MCF 10A (cell line): ENCODE results near the gene AR. TPM values are rescaled to one million over a fixed set of nuclear protein-coding genes. Genes with fewer than 3 reads are reported as not detected.

ENCODE experiments used
- BruUV-seq: library from RNA; stranded (reverse); fragments of 400-500 nt; replicated peaks from 2 replicates; lab custom pipeline; 2021; lab: Mats Ljungman, UMichigan
- CTCF ChIA-PET: fragments of 300-600 bp; sonication (Branson Sonifier 250); formaldehyde crosslinking; extraction: SDS; loops from one replicate; lab custom pipeline; 2021; ENCODE audit warnings: antibody characterized with exemption, inconsistent platforms; lab: Yijun Ruan, JAX
- POLR2A ChIA-PET: fragments of 300-600, 350-650 bp; sonication (Branson Sonifier 250); formaldehyde crosslinking; extraction: SDS; loops from one replicate; lab custom pipeline; 2020; ENCODE audit warnings: antibody characterized with exemption, inconsistent platforms; lab: Yijun Ruan, JAX
- DNase-seq: peaks from one replicate; pipeline ENCODE4 v3.0.0-alpha.2; 2018; ENCODE audit not compliant: unreplicated experiment
- H3K27ac Mint-ChIP-seq: one replicate; pipeline ENCODE4 v1.8.0; 2022; ENCODE audit warnings: mild to moderate bottlenecking, low read depth, mixed read lengths; ENCODE audit not compliant: unreplicated experiment
- H3K27me3 Mint-ChIP-seq: one replicate; pipeline ENCODE4 v1.8.0; 2022; ENCODE audit warnings: mixed read lengths; ENCODE audit not compliant: insufficient read depth, unreplicated experiment
- H3K36me3 Mint-ChIP-seq: one replicate; pipeline ENCODE4 v1.8.0; 2022; ENCODE audit warnings: mild to moderate bottlenecking, moderate library complexity, mixed read lengths; ENCODE audit not compliant: insufficient read depth, unreplicated experiment
- H3K4me1 Mint-ChIP-seq: one replicate; pipeline ENCODE4 v1.8.0; 2022; ENCODE audit warnings: mixed read lengths; ENCODE audit not compliant: insufficient read depth, unreplicated experiment
- H3K4me3 Mint-ChIP-seq: one replicate; pipeline ENCODE4 v1.8.0; 2022; ENCODE audit warnings: mild to moderate bottlenecking, moderate library complexity, mixed read lengths; ENCODE audit not compliant: unreplicated experiment
- H3K9me3 Mint-ChIP-seq: one replicate; pipeline ENCODE4 v1.8.0; 2022; ENCODE audit warnings: mixed read lengths; ENCODE audit not compliant: unreplicated experiment
- intact Hi-C: fragments of 100-400 bp; cut with micrococcal nuclease; formaldehyde crosslinking; loops from 2 replicates; pipeline ENCODE4 v1.14.1; 2022
- total RNA-seq: library from RNA; stranded (reverse); gene quantifications from 2 replicates; pipeline ENCODE4 v1.2.3, GENCODE V29; 2022
- TF ChIP-seq, protein P1 (sequence below): fragments of 200-600 bp; IDR thresholded peaks from one replicate; pipeline ENCODE4 v1.8.0; 2022; ENCODE audit warnings: antibody characterized with exemption, mild to moderate bottlenecking; ENCODE audit not compliant: unreplicated experiment

AR gene
- total RNA-seq, 1 experiment from 2014 or later = not detected

- TF ChIP-seq, protein P1, sequence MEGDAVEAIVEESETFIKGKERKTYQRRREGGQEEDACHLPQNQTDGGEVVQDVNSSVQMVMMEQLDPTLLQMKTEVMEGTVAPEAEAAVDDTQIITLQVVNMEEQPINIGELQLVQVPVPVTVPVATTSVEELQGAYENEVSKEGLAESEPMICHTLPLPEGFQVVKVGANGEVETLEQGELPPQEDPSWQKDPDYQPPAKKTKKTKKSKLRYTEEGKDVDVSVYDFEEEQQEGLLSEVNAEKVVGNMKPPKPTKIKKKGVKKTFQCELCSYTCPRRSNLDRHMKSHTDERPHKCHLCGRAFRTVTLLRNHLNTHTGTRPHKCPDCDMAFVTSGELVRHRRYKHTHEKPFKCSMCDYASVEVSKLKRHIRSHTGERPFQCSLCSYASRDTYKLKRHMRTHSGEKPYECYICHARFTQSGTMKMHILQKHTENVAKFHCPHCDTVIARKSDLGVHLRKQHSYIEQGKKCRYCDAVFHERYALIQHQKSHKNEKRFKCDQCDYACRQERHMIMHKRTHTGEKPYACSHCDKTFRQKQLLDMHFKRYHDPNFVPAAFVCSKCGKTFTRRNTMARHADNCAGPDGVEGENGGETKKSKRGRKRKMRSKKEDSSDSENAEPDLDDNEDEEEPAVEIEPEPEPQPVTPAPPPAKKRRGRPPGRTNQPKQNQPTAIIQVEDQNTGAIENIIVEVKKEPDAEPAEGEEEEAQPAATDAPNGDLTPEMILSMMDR = no peak
- Mint-ChIP-seq H3K9me3 (peaks cover 14% of the 10 kb centered on the region), H3K4me3 (no peak overlapping the region), H3K4me1 (no peaks in the 10 kb centered on the region), H3K27ac (no peak overlapping the region), H3K27me3 (no peaks in the 10 kb centered on the region), H3K36me3 (no peaks in the 10 kb centered on the region)
- no peak for DNase-seq
- CTCF ChIA-PET = no interaction called here
- intact Hi-C loops = no loop called here
- POLR2A ChIA-PET = interaction anchor here (0.5 kb wide), 1 partner anchor 412 kb away, joined by 3 read pairs; no protein-coding TSS in a partner anchor
- no TSS peak for BruUV-seq
Observed at GRCh38 chrX:67610282-67610681, 66.5 kb downstream of the AR start.

DNA sequence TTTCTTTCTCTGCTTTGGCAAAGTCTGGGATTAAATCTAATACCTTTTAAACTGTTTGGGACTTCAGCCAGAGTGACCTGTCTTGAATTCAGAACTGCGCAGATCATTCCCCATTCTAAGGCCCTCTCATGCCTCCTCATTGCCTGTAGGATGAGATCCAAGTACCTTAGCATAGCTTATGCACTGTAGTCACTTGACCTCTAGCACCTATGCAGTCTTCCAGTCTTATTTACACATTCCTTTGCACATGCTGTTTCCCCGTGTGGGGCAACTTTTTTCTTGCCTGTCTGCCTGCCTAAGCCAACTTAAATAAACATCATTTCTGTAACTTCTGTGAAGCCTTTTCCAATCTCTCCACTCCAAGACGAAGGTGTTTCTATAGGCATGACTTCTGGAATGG lies 68.4 kb downstream of the AR start:
- Mint-ChIP-seq H3K36me3 (no peaks in the 10 kb centered on the region), H3K4me3 (no peak overlapping the region), H3K27ac (no peak overlapping the region), H3K27me3 (no peaks in the 10 kb centered on the region), H3K9me3 (peaks cover 9% of the 10 kb centered on the region), H3K4me1 (no peaks in the 10 kb centered on the region)
- intact Hi-C loops = no loop called here
- POLR2A ChIA-PET = no interaction called here
- no TSS peak for BruUV-seq
- TF ChIP-seq, protein P1 = no peak
- CTCF ChIA-PET = no interaction called here
- DNase-seq = peak; percentile 60

- no peak overlapping the region for H3K4me3 Mint-ChIP-seq
- H3K9me3 Mint-ChIP-seq = peaks cover 9% of the 10 kb centered on the region
- no peak overlapping the region for H3K27ac Mint-ChIP-seq
- ChIA-PET POLR2A (no interaction called here), CTCF (no interaction called here)
- no peaks in the 10 kb centered on the region for H3K4me1 Mint-ChIP-seq
- DNase-seq = no peak
- TF ChIP-seq, protein P1 = no peak
- no TSS peak for BruUV-seq
- H3K27me3 Mint-ChIP-seq = no peaks in the 10 kb centered on the region
- no peaks in the 10 kb centered on the region for H3K36me3 Mint-ChIP-seq
- intact Hi-C loops = no loop called here
Observed at GRCh38 chrX:67613366-67613765, 69.5 kb downstream of the AR start.

DNA sequence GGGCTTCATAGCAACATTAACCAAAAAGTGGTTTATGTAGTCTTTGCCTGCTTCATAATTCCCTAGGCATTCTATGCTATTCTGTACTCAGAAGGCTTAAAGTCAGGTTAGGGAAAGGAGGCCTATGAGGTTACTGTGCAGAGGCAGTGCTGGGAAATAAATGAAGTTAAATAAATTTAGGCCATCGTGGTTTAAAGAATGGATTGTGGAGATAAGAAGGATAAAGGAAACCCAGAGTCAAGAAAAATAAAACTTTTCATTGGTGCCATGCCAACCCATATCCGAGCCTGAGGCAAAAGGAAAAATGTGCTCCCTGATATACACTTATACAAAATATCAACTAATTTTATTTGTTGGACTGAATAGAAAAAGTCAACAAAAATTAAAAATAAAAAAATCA lies 70.2 kb downstream of the AR start:
- peaks cover 9% of the 10 kb centered on the region for H3K9me3 Mint-ChIP-seq
- peak overlapping the region; percentile 87 for H3K27ac Mint-ChIP-seq

More for the DNA sequence above, 70.2 kb downstream of the AR start:
- peaks cover 1% of the 10 kb centered on the region for H3K4me1 Mint-ChIP-seq
- TF ChIP-seq, protein P1 = no peak
- ChIA-PET CTCF (no interaction called here), POLR2A (no interaction called here)
- no TSS peak for BruUV-seq
- DNase-seq = no peak
- no peak overlapping the region for H3K4me3 Mint-ChIP-seq
- H3K36me3 Mint-ChIP-seq = no peaks in the 10 kb centered on the region
- intact Hi-C loops = no loop called here
- H3K27me3 Mint-ChIP-seq = no peaks in the 10 kb centered on the region
